ENCODE measurements around the gene SLC38A1.

Gene SLC38A1

GRCh38 chr12:46133751-46134150, 135.1 kb downstream of the SLC38A1 start:
- no peak for DNase-seq (ENCODE audit: low read depth)
